SW480 (cell line): Measurements from ENCODE around the gene NDST3.
"Not testable (repeated sequence)": the region's sequence is repeated elsewhere in the genome, so short reads cannot be mapped to it uniquely, and the experiment has no call there.

Source experiments
- DNase-seq: peaks from one replicate; pipeline ENCODE4 v3.0.0-alpha.2; 2016; ENCODE audit warnings: low spot score

Gene NDST3

DNA sequence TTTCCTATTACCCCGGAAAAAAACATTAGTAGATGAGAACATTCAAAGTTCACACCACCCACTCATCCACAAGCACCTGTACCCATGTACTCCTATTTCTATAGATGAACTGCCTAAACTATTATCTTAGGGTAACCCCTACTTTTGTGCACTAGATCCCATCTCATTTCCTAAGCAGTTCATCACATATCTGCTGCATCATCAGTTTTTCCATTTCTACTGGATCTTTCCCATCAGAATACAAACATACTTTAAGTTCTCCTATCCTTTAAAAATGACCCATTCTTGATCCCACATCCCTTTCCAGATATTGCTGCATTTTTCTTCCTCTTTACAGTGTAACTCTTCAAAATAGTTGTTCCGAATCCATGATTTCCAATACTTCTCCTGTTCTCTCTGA lies 237.5 kb downstream of the NDST3 start:
- DNase-seq: no peak

DNA sequence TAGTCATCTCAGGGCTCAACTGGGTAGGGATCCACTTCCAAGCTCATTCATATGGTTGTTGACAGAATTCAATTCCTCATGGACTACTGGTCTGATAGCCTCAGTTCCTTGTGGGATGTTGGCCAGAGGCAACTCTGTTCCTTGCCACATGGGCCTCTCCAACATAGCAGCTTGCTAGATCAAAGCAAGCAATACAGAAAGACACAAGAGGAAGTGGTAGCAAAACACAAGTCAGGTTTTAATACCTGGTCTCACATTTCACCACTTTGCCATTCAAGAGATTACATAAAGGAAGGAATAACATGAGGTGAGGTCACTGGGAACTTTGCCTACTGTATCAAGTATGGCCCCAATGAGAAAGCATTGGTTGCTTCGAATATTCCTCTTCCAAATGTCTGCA lies 239.4 kb downstream of the NDST3 start:
- no peak for DNase-seq

DNA sequence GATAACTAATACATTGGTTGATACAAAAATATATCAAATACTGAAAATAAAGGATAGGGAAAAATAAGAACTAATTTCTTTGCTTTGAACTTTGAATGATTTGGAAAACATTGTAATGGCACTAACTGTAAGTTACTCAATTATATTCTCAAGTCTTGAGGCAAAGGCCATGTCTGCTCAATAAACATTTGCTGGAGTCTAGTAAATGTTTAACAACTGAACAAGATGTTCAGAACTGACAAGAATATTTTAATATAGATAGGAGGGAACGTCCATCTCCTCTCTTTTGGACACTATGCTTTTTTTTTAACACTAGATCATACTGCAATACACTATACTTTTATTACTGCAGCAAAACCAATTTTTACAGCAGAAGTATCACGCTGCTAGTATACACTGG lies 242.3 kb downstream of the NDST3 start:
- DNase-seq: no peak

DNA sequence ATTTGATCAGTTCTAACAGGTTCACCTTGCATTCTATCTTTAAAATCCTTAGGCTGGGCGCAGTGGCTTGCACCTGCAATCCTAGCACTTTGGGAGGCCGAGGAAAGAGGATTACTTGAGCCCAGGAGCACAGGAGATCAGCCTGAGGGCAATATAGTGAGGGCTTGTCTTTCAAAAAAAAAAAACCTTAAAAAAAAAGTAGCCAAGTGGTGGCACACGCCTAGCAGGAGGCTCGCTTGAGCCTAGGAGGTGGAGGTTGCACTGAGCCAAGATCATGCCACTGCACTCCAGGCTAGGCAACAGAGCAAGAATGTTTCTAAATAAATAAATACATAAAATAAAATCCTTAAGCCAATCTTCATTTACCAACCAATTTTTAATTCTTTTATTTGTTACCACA lies 243.0 kb downstream of the NDST3 start:
- DNase-seq: no peak

DNA sequence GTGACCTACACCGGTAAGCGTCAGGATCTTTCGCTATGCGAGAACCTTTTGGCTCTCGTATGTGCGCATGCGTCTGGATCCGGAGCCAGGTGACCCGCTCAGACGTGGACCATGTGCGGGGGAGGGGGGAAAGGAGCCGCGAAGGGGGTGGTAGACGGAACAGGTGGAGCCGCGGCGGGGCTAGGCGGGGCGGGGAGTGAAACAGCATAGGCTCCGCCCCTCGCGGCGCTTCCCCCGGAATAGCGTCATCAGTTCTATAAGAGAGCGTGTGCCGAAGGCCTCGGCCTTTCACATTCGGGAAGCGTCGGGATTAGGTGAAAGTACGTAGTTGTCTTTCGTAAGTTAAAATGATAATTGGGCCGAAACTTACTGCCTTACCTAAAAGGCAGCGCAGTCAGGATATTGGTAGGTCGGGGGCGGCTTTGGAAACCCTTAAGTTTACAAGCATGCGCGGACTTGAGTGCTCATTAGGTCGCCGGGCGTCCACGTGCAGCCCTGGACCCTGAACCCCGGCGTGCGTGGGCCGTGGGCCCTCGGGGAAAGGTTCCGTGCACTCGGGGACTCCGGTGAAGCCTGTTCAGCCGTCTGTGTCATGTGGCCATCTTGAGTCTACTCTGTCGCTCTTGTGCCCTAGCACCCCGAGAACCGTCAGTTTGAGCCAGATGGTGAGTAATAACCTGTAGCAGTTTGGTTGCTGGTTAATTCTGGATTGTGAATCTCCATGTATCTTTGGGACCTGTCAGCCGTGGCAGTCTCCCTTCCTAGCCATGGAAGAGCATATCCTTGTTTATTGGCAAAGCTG lies 244.4 kb downstream of the NDST3 start:
- peak; percentile 92 for DNase-seq

DNA sequence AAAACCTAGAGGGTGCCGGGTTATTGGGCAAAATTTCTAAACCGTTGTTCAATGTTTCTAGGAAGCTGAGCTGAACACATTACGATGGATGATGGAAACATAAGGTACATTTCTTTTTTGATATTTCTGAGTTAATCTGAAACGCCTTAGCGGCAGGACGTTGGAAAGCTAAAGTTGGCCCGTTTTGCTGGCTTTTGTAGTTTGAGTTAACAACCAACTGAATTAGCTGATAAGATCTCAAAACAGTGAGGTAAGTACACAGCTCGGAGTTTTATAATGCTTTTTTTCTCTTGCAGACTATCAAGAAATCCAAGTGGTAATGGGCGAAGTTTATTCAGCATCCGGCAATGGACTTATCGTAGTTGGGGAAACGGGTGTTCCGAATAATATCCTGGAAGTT lies 245.0 kb downstream of the NDST3 start:
- no peak for DNase-seq

DNA sequence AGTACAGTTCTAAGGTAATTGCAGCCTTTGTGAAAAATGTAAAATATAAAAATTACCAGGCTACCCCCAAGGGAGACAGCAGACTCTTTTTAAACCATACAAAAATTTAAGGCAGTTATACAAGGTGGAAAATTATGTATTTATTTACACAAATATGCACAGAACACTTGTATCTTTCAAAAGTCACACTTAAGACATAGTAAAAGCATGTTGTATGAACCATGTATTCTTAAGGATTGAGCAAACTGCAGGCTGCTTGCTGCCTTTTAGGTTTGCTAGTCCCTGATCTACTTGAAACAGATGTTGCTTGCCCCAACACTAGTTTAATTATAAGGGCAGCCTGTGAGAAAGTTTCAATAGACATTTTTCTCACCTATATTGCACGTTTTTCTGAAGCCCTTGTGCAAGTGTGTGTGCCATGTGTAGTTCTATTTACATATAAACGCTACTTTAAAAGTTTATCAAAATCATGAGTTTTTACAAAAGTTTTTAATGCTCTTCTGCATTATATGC lies 245.7 kb downstream of the NDST3 start:
- no peak for DNase-seq

DNA sequence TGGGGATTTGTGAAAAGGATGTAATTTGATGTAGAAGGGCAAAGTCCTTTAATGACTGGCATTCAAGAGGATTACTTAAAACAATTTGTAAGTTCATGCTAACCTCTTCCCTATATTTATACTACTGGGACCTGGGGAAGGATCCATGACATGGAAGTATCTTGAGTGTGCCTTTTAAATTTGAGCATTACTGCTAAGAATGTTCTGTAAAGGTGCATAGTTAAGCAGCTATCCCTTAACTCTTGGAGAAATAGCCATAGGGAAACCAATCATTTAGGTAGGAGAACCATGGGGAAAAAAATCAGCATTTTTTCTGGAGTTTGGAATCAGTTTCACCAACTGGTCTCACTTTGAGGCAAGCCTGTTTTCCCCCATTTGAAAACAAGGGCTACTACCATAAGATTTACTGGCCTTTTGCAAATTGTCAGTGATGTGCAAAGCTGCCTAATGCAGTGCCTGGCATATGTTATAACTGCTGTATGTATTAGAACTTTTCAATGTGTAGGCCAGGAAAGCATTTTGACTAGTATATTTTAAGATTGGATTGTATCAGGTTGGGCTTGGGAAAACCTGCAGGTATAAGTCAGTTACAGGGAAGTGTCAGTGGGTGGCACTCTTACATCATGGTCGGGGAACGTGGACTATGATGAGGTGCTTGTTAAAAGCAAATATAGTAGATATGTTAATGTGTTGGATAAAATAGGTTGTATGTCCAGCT lies 246.4 kb downstream of the NDST3 start:
- peak; percentile 74 for DNase-seq

DNA sequence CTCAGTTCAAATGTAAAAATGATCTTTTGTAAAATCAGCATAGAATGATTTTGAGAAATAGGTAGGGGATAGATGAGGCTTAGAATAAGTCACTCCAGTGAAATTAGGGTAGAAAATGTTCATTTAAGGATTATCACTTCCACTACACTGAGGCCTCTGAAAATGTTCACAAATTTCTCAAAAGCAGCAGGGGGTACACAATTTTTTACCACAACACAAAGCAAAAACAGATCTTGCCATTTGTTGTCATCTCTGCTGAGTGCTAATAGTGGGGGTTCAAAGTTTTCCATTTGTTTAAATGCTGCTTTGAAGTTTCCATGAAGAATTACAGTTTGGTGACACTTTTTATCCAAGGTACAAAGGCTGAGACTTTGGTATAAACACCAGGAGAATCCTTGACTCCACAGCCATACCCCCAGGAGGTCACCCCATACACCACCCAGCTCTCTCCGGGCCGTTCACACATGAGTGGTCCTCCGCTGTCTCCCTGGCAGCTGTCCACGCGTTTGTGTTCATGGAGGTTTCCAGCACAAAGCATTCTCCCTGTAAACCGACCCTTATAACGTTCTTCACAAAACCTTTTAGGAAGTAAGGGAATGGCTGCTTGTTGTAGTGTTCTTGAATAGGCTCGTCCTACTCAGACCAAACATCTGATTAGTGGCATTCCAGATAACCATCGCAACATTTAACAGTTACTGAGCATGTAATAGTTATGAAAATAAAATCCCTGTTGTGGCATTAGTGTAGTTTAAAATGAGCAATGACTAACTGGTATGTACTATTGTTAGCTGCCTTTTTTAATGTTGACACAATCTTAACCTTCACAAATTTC lies 247.5 kb downstream of the NDST3 start:
- no peak for DNase-seq

DNA sequence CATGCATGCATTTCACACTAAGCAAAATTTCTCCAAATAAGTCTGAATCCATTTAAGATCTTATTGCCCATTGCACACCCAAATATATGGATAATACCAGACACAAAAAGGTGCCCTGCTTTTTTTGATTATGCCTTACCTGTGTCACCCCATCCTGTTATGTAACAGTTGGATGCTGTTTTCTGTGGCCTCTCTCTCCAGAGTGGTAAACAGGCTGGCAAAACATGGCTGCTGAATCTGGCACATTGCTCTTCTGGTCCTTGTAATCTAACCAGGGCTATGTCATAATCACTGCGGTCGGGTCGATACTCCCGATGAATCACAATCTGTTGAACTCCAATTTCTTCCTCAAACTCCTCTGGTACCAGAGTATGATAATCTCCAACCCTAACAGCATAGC lies 248.4 kb downstream of the NDST3 start:
- DNase-seq: no peak

DNA sequence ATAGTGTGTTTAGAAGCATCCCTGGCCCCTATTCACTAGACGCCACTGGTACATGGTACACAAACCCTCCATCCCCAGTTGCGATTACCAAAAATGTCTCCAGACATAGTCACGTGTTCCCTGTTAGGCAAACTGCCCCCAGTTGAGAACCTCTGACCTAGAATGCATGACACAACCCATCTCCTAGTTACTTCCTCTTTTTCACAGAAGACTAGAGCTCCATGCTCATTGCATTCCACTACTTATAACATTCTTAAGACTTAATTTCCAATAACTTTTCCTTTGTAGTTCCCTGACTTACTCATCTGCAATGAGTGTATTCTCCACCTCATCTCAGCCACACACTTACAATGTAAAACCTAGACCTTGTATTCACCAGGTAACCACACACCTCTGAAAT lies 249.9 kb downstream of the NDST3 start:
- DNase-seq: no peak

DNA sequence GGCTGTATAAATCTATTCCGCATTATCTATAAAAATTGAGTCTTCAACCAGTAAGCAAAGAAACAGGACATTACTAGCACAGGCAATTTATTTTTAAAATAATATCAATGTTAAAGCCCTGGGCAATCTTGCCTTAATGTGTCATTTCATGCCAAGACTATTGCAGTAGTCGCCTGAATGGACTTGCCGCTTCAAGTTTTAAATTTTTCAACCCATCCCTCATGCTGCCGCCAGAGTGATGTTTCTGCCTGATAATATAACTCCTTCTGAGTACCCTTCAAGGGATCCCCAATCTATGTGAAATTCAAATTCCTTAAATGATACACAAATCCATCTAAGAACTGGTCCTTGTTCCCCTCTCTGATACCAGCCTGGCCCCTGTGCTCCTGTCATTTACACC lies 251.6 kb downstream of the NDST3 start:
- no peak for DNase-seq

DNA sequence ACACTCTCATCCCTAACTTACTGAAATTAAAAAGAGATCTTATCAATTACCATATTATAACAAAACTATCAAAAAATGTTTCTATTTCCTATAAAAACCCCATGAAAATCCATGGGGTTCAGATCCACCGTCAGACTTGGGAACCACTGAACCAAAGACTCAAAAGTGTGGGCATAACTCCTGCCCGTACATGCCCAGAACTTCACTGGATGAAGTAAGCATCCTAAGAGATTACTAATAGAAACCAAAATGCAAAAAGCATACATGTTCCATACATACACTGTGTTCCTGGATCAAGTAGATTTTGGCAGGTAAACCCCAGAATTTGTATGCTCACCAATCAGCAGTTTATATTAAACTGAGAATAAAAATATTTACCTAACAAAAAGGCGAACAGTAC lies 252.4 kb downstream of the NDST3 start:
- no peak for DNase-seq

DNA sequence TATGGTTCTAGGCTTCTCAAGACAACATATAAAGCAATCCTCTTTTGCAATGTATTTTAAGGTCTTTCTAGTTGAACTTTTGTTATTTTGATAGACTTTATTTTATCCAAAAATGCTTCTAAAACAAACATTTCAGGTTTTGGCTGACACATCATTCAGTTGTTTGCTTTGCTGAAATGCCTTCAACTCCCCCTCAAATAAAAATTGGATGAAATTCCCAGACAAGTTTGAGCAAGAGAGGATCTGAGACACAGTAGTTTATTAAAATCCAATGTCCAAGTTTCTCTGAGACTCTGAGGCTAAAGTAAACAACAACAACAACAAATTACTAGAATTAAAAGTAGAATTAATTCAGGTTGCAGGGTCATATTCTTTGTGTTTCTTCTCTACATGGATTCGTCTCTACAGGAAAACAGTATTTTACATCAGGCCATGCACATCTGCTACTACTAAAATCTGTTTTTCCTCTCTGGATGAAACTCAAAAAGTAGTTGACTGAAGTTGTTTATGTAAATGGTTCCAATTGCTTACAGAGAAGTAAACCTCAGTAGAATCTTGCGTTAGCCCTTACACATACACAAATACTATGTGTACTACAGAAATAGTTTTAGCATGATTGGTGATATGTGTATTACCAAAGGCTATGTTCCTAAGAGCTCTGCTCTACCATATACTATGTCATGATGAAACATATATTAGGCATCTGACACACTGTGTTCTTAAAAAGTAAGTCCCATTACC lies 253.6 kb downstream of the NDST3 start:
- no peak for DNase-seq

DNA sequence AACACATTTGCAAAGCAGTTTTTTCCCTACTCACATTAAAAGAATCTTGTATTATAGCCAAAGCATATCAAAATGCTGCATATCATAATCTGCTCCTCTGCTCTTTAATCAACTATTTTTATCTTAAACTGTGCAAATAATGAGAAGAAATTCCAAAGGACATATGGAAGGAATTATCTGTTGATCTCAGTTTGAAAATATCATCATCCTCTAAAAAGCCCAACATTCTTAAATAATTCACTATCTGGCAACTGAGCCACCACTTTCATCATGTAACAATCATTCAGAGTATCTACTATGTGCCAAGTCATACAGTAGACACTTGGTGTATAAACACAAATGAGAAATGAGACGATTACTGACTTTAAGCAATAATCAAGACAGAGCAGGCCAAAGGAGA lies 255.5 kb downstream of the NDST3 start:
- DNase-seq: no peak

DNA sequence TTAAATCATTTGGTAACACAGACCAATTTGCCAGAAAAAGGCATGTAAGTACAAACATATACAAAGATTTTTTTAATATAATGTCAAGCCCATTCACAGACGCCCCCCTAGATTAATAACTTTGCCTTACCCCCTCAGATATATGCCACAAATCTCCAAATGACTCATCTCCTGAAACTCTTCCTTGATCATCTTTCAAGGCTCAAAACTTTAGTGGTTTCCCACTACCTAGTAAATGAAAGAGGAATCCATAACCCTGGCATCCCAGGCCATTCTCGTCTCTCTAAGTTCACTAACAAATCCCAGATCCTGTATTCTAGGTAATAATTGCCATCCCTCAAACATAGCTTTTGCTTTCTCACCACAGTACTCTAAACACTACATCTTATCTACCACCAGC lies 256.7 kb downstream of the NDST3 start:
- no peak for DNase-seq

DNA sequence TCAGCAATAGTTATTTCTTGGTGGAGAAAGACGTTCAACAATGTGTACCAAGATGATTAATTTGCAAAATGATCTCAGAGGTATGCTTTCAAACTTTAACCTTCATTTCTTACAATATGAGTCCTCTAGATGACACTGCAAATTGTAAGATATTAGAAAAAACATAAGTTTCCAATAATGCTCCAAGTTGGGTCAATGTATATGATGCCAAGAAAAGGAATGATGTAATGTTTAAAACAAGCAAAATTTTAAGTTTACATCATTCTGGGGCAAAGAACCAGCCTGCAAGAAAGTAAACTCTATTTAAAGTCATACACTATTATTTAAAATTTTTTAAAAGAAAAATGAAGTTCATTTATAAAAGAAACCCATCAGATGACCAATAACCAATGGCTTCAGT lies 262.4 kb downstream of the NDST3 start:
- DNase-seq: no peak

DNA sequence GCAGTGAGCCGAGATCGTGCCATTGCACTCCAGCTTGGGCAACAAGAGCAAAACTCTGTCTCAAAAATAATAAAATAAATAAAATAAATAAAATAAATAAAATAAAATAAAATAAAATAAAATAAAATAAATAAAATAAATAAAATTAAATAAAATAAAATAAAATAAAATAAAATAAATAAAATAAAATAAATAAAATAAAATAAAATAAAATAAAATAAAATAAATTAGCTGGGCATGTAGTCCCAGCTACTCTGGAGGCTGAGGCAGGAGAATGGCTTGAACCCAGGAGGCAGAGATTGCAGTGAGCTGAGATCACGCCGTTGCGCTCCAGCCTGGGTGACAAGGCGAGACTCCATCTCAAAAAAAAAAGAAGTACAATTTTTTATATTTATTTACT lies 265.3 kb downstream of the NDST3 start:
- DNase-seq: not testable (repeated sequence)

DNA sequence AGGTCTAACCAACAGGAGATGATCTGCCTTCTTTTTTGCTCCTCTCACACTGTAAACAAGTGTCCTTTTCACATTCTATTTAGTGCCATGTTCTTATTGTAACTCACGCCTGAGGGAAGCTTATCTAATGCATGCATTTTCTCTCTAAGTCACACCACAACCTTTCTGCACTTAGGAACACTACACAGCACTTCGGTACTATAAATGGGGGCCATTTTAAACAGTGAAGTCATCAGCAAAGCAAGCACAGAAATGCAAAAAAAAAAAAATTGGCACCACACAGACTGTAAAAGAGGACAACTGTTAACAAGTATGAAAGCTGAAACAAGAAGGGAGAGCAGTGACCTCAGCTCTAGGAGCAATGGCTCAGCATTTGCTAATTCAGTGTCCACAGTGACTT lies 273.4 kb downstream of the NDST3 start:
- DNase-seq: no peak
